ENCODE measurements around the gene MTSS2. TPM values are rescaled to one million over a fixed set of nuclear protein-coding genes. Genes with fewer than 3 reads are reported as not detected.

MTSS2 gene
- total RNA-seq, 1 experiment from 2014 or later, result 64.1 TPM

DNA sequence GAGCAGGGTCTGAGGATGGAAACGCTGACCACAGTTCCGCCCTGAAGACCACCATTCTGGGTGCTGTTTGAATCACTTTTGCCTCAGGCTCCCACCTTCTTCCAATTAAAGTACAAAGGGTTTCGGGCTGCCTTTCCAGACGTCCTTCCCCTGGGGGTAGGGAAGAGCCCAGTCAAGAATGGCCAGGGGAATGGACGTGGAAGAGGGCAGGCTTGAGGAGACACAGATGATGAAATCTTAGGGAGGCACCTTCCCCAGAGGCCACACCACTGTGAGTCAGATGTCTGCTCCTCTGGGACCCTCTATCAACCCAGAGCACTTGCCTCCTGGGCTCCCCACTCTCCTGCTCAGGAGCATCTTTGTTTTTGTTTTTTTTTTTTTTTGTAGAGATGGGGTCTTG is 27.5 kb upstream of the MTSS2 start:
- no peaks in the 10 kb centered on the region for H3K9me3 Mint-ChIP-seq (ENCODE audit: unreplicated experiment)
- ChIA-PET CTCF (no interaction called here), POLR2A (no interaction called here)
- BruUV-seq (replicated peaks), result no TSS peak
- H3K36me3 Mint-ChIP-seq (ENCODE audit: insufficient read depth, unreplicated experiment), result peaks cover 11% of the 10 kb centered on the region
- DNase-seq, result no peak
- H3K36me3 ChIP-seq (ENCODE audit: control insufficient read depth, insufficient read depth, low read length), result no peaks in the 10 kb centered on the region
- no peaks in the 10 kb centered on the region for H3K27me3 Mint-ChIP-seq (ENCODE audit: insufficient read depth, unreplicated experiment)
- no peak overlapping the region for H3K27ac Mint-ChIP-seq (ENCODE audit: unreplicated experiment)
- no peak overlapping the region for H3K4me3 Mint-ChIP-seq (ENCODE audit: unreplicated experiment)
- H3K9me3 ChIP-seq, result no peaks in the 10 kb centered on the region
- H3K27me3 ChIP-seq (replicated peaks; ENCODE audit: control insufficient read depth, insufficient read depth, low read length), result no peaks in the 10 kb centered on the region
- H3K4me1 ChIP-seq, result no peaks in the 10 kb centered on the region
- no peaks in the 10 kb centered on the region for H3K4me1 Mint-ChIP-seq (ENCODE audit: low read depth, unreplicated experiment)
- intact Hi-C loops (cut with micrococcal nuclease; ENCODE audit: unreplicated experiment), result no loop called here
- TF ChIP-seq, protein P1, sequence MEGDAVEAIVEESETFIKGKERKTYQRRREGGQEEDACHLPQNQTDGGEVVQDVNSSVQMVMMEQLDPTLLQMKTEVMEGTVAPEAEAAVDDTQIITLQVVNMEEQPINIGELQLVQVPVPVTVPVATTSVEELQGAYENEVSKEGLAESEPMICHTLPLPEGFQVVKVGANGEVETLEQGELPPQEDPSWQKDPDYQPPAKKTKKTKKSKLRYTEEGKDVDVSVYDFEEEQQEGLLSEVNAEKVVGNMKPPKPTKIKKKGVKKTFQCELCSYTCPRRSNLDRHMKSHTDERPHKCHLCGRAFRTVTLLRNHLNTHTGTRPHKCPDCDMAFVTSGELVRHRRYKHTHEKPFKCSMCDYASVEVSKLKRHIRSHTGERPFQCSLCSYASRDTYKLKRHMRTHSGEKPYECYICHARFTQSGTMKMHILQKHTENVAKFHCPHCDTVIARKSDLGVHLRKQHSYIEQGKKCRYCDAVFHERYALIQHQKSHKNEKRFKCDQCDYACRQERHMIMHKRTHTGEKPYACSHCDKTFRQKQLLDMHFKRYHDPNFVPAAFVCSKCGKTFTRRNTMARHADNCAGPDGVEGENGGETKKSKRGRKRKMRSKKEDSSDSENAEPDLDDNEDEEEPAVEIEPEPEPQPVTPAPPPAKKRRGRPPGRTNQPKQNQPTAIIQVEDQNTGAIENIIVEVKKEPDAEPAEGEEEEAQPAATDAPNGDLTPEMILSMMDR (IDR thresholded peaks at IDR 0.05; ENCODE audit: insufficient read depth in 1 of 2, low read depth in 1 of 2, low read length in 1 of 2, severe bottlenecking in 1 of 2, unreplicated experiment in 1 of 2), result no peak
- no peak overlapping the region for H3K4me3 ChIP-seq (ENCODE audit: low read depth, low read length)

DNA sequence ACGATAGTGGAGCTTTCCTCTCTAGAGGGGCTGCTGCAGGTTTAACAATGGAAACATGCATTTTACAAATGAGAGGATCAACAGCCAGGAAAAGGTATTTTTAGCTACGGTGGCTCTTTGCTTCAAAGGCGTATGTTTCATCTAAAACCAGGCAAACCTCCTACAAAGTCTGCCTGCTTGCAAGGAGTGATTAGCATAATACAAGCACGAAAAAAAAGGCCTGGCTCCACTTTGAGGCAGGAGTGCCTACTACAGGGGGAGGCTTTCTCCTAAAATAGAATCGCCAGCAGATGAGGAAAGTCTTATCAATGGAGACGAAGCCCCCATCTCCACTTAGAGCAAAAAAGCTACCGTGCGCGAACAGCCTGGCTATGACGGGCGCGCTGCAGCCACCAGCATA is 27.1 kb upstream of the MTSS2 start:
- Mint-ChIP-seq H3K4me3 (ENCODE audit: unreplicated experiment) (no peak overlapping the region), H3K4me1 (ENCODE audit: low read depth, unreplicated experiment) (no peaks in the 10 kb centered on the region), H3K36me3 (ENCODE audit: insufficient read depth, unreplicated experiment) (peaks cover 13% of the 10 kb centered on the region), H3K27me3 (ENCODE audit: insufficient read depth, unreplicated experiment) (no peaks in the 10 kb centered on the region), H3K27ac (ENCODE audit: unreplicated experiment) (no peak overlapping the region), H3K9me3 (ENCODE audit: unreplicated experiment) (no peaks in the 10 kb centered on the region)
- Histone ChIP-seq H3K4me3 (ENCODE audit: low read depth, low read length) (no peak overlapping the region), H3K27me3 (replicated peaks; ENCODE audit: control insufficient read depth, insufficient read depth, low read length) (no peaks in the 10 kb centered on the region), H3K9me3 (no peaks in the 10 kb centered on the region), H3K36me3 (ENCODE audit: control insufficient read depth, insufficient read depth, low read length) (no peaks in the 10 kb centered on the region), H3K4me1 (no peaks in the 10 kb centered on the region)
- ChIA-PET CTCF (no interaction called here), POLR2A (no interaction called here)
- intact Hi-C loops (cut with micrococcal nuclease; ENCODE audit: unreplicated experiment), result no loop called here
- TF ChIP-seq, protein P1 (IDR thresholded peaks at IDR 0.05; ENCODE audit: insufficient read depth in 1 of 2, low read depth in 1 of 2, low read length in 1 of 2, severe bottlenecking in 1 of 2, unreplicated experiment in 1 of 2), result no peak
- no TSS peak for BruUV-seq (replicated peaks)
- DNase-seq, result no peak

GRCh38 chr16:70712359-70712758 is 26.5 kb upstream of the MTSS2 start:
- POLR2A ChIA-PET, result no interaction called here
- no peaks in the 10 kb centered on the region for H3K36me3 ChIP-seq (ENCODE audit: control insufficient read depth, insufficient read depth, low read length)
- Mint-ChIP-seq H3K4me1 (ENCODE audit: low read depth, unreplicated experiment) (no peaks in the 10 kb centered on the region), H3K4me3 (ENCODE audit: unreplicated experiment) (no peak overlapping the region), H3K9me3 (ENCODE audit: unreplicated experiment) (no peaks in the 10 kb centered on the region), H3K27me3 (ENCODE audit: insufficient read depth, unreplicated experiment) (no peaks in the 10 kb centered on the region), H3K27ac (ENCODE audit: unreplicated experiment) (no peak overlapping the region), H3K36me3 (ENCODE audit: insufficient read depth, unreplicated experiment) (peaks cover 17% of the 10 kb centered on the region)
- intact Hi-C loops (cut with micrococcal nuclease; ENCODE audit: unreplicated experiment), result no loop called here
- TF ChIP-seq, protein P1 (IDR thresholded peaks at IDR 0.05; ENCODE audit: insufficient read depth in 1 of 2, low read depth in 1 of 2, low read length in 1 of 2, severe bottlenecking in 1 of 2, unreplicated experiment in 1 of 2), result no peak
- H3K27me3 ChIP-seq (replicated peaks; ENCODE audit: control insufficient read depth, insufficient read depth, low read length), result no peaks in the 10 kb centered on the region
- DNase-seq, result no peak
- BruUV-seq (replicated peaks), result no TSS peak
- CTCF ChIA-PET, result no interaction called here
- no peaks in the 10 kb centered on the region for H3K9me3 ChIP-seq
- H3K4me1 ChIP-seq, result no peaks in the 10 kb centered on the region
- H3K4me3 ChIP-seq (ENCODE audit: low read depth, low read length), result no peak overlapping the region

Data from Caco-2 (cell line).